Naive thymus-derived CD4-positive, alpha-beta T cell (primary cell): ENCODE measurements around the gene SH3RF3. TPM values are rescaled to one million over a fixed set of nuclear protein-coding genes. Genes with fewer than 3 reads are reported as not detected.

Source experiments
- ATAC-seq: fragments of 150-1000 bp; cut with Tn5 transposase; 2 replicates; pipeline ENCODE4 v1.10.0; 2021; ENCODE audit warnings: mild to moderate bottlenecking, moderate library complexity
- CTCF ChIA-PET: fragments of 350-600 bp; sonication (Branson Sonifier 250); formaldehyde crosslinking; loops from one replicate; lab custom pipeline; 2021; ENCODE audit warnings: antibody characterized with exemption; lab: Charles Lee
- POLR2A ChIA-PET: fragments of 350-600 bp; sonication (Branson Sonifier 250); formaldehyde crosslinking; loops from one replicate; lab custom pipeline; 2021; ENCODE audit warnings: antibody characterized with exemption, inconsistent platforms; lab: Charles Lee
- DNase-seq, 9 donors: peaks; one replicate each; pipeline versions ENCODE4 v3.0.0 to v3.0.0-alpha.2; 2020 to 2022; ENCODE audit warnings: mixed read lengths in 1 of 9
- H3K27ac ChIP-seq: one replicate; pipeline ENCODE4 v1.7.0; 2013; ENCODE audit warnings: mild to moderate bottlenecking, low read depth, low read length, moderate library complexity
- H3K27me3 ChIP-seq, 2 donors: one replicate each; pipeline ENCODE4 v1.7.0; 2013; ENCODE audit warnings: low read length in 2 of 2, mild to moderate bottlenecking in 2 of 2, moderate library complexity in 2 of 2; ENCODE audit not compliant: control insufficient read depth in 2 of 2, insufficient read depth in 2 of 2
- H3K36me3 ChIP-seq, 3 experiments: 1 replicate in 2 of 3; 2 replicates in 1 of 3; pipeline ENCODE4 v1.7.0; 2013; ENCODE audit warnings: low read length in 3 of 3, mild to moderate bottlenecking in 3 of 3, moderate library complexity in 1 of 3; ENCODE audit not compliant: insufficient read depth in 3 of 3, control insufficient read depth in 2 of 3
- H3K4me1 ChIP-seq, 2 donors: one replicate each; pipeline ENCODE4 v1.7.0; 2013; ENCODE audit warnings: low read length in 2 of 2, mild to moderate bottlenecking in 2 of 2, moderate library complexity in 1 of 2; ENCODE audit not compliant: control insufficient read depth in 2 of 2, insufficient read depth in 2 of 2
- H3K4me3 ChIP-seq: 2 replicates; pipeline ENCODE4 v1.7.0; 2013; ENCODE audit warnings: mild to moderate bottlenecking, low read length
- H3K9me3 ChIP-seq, 3 experiments: 1 replicate in 2 of 3; 2 replicates in 1 of 3; pipeline ENCODE4 v1.7.0; 2013; ENCODE audit warnings: low read length in 3 of 3; ENCODE audit not compliant: control insufficient read depth in 2 of 3
- H3K27ac Mint-ChIP-seq, 9 donors: one replicate each; pipeline ENCODE4 v1.8.0; 2020 to 2022; ENCODE audit warnings: mixed read lengths in 9 of 9, mild to moderate bottlenecking in 8 of 9, moderate library complexity in 5 of 9, inconsistent platforms in 2 of 9
- H3K27me3 Mint-ChIP-seq, 5 donors: one replicate each; pipeline ENCODE4 v1.8.0; 2021 to 2022; ENCODE audit warnings: mixed read lengths in 5 of 5, mild to moderate bottlenecking in 1 of 5
- H3K36me3 Mint-ChIP-seq, 5 donors: one replicate each; pipeline ENCODE4 v1.8.0; 2020 to 2022; ENCODE audit warnings: mixed read lengths in 5 of 5, mild to moderate bottlenecking in 3 of 5, inconsistent platforms in 1 of 5
- H3K4me1 Mint-ChIP-seq, 7 donors: one replicate each; pipeline ENCODE4 v1.8.0; 2020 to 2022; ENCODE audit warnings: mixed read lengths in 7 of 7, mild to moderate bottlenecking in 3 of 7, inconsistent platforms in 1 of 7
- H3K4me3 Mint-ChIP-seq, 10 donors: one replicate each; pipeline ENCODE4 v1.8.0; 2020 to 2022; ENCODE audit warnings: mild to moderate bottlenecking in 10 of 10, mixed read lengths in 10 of 10, moderate library complexity in 6 of 10, inconsistent platforms in 2 of 10
- H3K9me3 Mint-ChIP-seq, 11 donors: one replicate each; pipeline ENCODE4 v1.8.0; 2020 to 2022; ENCODE audit warnings: mixed read lengths in 11 of 11, mild to moderate bottlenecking in 4 of 11, inconsistent platforms in 1 of 11, moderate library complexity in 1 of 11
- intact Hi-C, 2 donors: fragments of 100-400 bp; cut with micrococcal nuclease; formaldehyde crosslinking; loops; one replicate each; pipeline ENCODE4 v1.15.1; 2023
- polyA plus RNA-seq, 2 donors: library from polyadenylated mRNA; unstranded; fragments of 300-500 nt; fragmentation: Illumina TruSeq; gene quantifications; one replicate each; pipeline ENCODE4 v1.2.3, GENCODE V29; 2021
- total RNA-seq, 6 experiments: library from RNA in 5 of 6; stranded (reverse) in 5 of 6; gene quantifications; 1 replicate in 5 of 6; 2 replicates in 1 of 6; pipeline ENCODE4 v1.2.3 and lab custom pipeline; 2021 to 2026

The SH3RF3 gene
- total and polyA plus RNA-seq, 7 experiments from 2014 or later: 0.19 to 11.5 (median 4.8) TPM

GRCh38 chr2:109510136-109511028, 381.4 kb downstream of the SH3RF3 start:
- Mint-ChIP-seq H3K4me1 (peaks cover 0 to 7% (median 4%) of the 10 kb centered on the region in 7 donors), H3K27me3 (no peaks in the 10 kb centered on the region), H3K4me3 (no peak overlapping the region), H3K9me3 (no peaks in the 10 kb centered on the region), H3K36me3 (no peaks in the 10 kb centered on the region), H3K27ac (peak overlapping the region in 4 of 9 donors; percentile 22 to 46 (median 44))
- Histone ChIP-seq H3K27ac (no peak overlapping the region), H3K4me1 (peaks cover 0 to 2% of the 10 kb centered on the region in 2 donors), H3K36me3 (no peaks in the 10 kb centered on the region), H3K27me3 (no peaks in the 10 kb centered on the region), H3K9me3 (no peaks in the 10 kb centered on the region), H3K4me3 (no peak overlapping the region)
- CTCF ChIA-PET: interaction anchor here (0.6 to 4.4 kb wide), 22 partner anchors 9 to 688 kb away, joined by 3 to 31 read pairs (median 3); partner anchors contain the start of gene SH3RF3
- DNase-seq: peak; percentile 56 to 83 (median 74)
- intact Hi-C loops: loop anchor here (1.0 to 10.0 kb wide), 8 partner anchors 161 to 723 kb away; partner anchors contain the start of gene CCDC138 (in 1 of the 2)
- ATAC-seq: peak; percentile 80
- POLR2A ChIA-PET: interaction anchor here (0.8 to 1.2 kb wide), 4 partner anchors 382 to 522 kb away, joined by 3 read pairs; partner anchors contain the start of gene EDAR

- ATAC-seq: no peak
- intact Hi-C loops: loop anchor here (5.0 to 10.0 kb wide), 2 partner anchors 166 to 724 kb away; partner anchors contain the start of gene CCDC138 (in 1 of the 2)
These were observed 382.2 kb downstream of the SH3RF3 start for GRCh38 chr2:109511168-109511567.

GRCh38 chr2:109512076-109512475, 383.1 kb downstream of the SH3RF3 start:
- CTCF ChIA-PET: interaction anchor here (1.2 kb wide), 1 partner anchor 383 kb away, joined by 3 read pairs; the partner anchor contains the start of gene SH3RF3
- no peaks in the 10 kb centered on the region for H3K27me3 Mint-ChIP-seq
- ATAC-seq (no peak), DNase-seq (no peak)
- H3K27ac Mint-ChIP-seq: peak overlapping the region in 1 of 9 donors; percentile 6
- H3K9me3 ChIP-seq: no peaks in the 10 kb centered on the region
- POLR2A ChIA-PET: no interaction called here
- no peaks in the 10 kb centered on the region for H3K9me3 Mint-ChIP-seq
- no peak overlapping the region for H3K27ac ChIP-seq
- H3K4me3 Mint-ChIP-seq: no peak overlapping the region
- peaks cover 0 to 7% (median 4%) of the 10 kb centered on the region in 7 donors for H3K4me1 Mint-ChIP-seq
- no peaks in the 10 kb centered on the region for H3K36me3 Mint-ChIP-seq
- no peaks in the 10 kb centered on the region for H3K36me3 ChIP-seq
- intact Hi-C loops: loop anchor here (5.0 to 10.0 kb wide), 2 partner anchors 167 to 725 kb away; partner anchors contain the start of gene CCDC138 (in 1 of the 2)
- H3K27me3 ChIP-seq: no peaks in the 10 kb centered on the region
- no peak overlapping the region for H3K4me3 ChIP-seq
- peaks cover 0 to 2% of the 10 kb centered on the region in 2 donors for H3K4me1 ChIP-seq

More at GRCh38 chr2:109511168-109511567, 382.2 kb downstream of the SH3RF3 start:
- no peaks in the 10 kb centered on the region for H3K36me3 Mint-ChIP-seq
- H3K4me1 Mint-ChIP-seq: peaks cover 0 to 7% (median 4%) of the 10 kb centered on the region in 7 donors
- H3K4me1 ChIP-seq: peaks cover 0 to 2% of the 10 kb centered on the region in 2 donors
- H3K4me3 Mint-ChIP-seq: no peak overlapping the region
- no peaks in the 10 kb centered on the region for H3K9me3 Mint-ChIP-seq
- H3K27me3 Mint-ChIP-seq: no peaks in the 10 kb centered on the region
- no peaks in the 10 kb centered on the region for H3K36me3 ChIP-seq
- no peak overlapping the region for H3K4me3 ChIP-seq
- H3K27me3 ChIP-seq: no peaks in the 10 kb centered on the region
- H3K27ac Mint-ChIP-seq: no peak overlapping the region
- POLR2A ChIA-PET: interaction anchor here (1.2 kb wide), 1 partner anchor 383 kb away, joined by 3 read pairs; no protein-coding TSS in a partner anchor
- DNase-seq: no peak
- no peak overlapping the region for H3K27ac ChIP-seq
- no peaks in the 10 kb centered on the region for H3K9me3 ChIP-seq
- CTCF ChIA-PET: interaction anchor here (0.7 to 1.1 kb wide), 4 partner anchors 9 to 582 kb away, joined by 3 to 4 read pairs (median 3); no protein-coding TSS in a partner anchor

GRCh38 chr2:109513230-109513629, 384.2 kb downstream of the SH3RF3 start:
- Mint-ChIP-seq H3K9me3 (no peaks in the 10 kb centered on the region), H3K4me1 (peaks cover 0 to 7% (median 4%) of the 10 kb centered on the region in 7 donors), H3K27ac (peak overlapping the region in 2 of 9 donors; percentile 14 to 83), H3K27me3 (no peaks in the 10 kb centered on the region), H3K4me3 (no peak overlapping the region), H3K36me3 (no peaks in the 10 kb centered on the region)
- Histone ChIP-seq H3K27ac (no peak overlapping the region), H3K36me3 (no peaks in the 10 kb centered on the region), H3K4me1 (peaks cover 0 to 2% of the 10 kb centered on the region in 2 donors), H3K27me3 (no peaks in the 10 kb centered on the region), H3K9me3 (no peaks in the 10 kb centered on the region), H3K4me3 (no peak overlapping the region)
- ChIA-PET POLR2A (no interaction called here), CTCF (interaction anchor here (0.7 kb wide), 1 partner anchor 385 kb away, joined by 3 read pairs; no protein-coding TSS in a partner anchor)
- intact Hi-C loops: loop anchor here (5.0 to 10.0 kb wide), 2 partner anchors 168 to 726 kb away; partner anchors contain the start of gene CCDC138 (in 1 of the 2)
- no peak for DNase-seq
- ATAC-seq: peak; percentile 12

- CTCF ChIA-PET: interaction anchor here (0.7 kb wide), 1 partner anchor 386 kb away, joined by 3 read pairs; no protein-coding TSS in a partner anchor
- Mint-ChIP-seq H3K9me3 (no peaks in the 10 kb centered on the region), H3K4me1 (peaks cover 0 to 7% (median 4%) of the 10 kb centered on the region in 7 donors), H3K27ac (peak overlapping the region in 1 of 9 donors; percentile 83), H3K36me3 (no peaks in the 10 kb centered on the region), H3K27me3 (no peaks in the 10 kb centered on the region), H3K4me3 (no peak overlapping the region)
- POLR2A ChIA-PET: interaction anchor here (0.7 kb wide), 1 partner anchor 570 kb away, joined by 3 read pairs; no protein-coding TSS in a partner anchor
- peak; percentile 3 for ATAC-seq
- no peak for DNase-seq
- no peaks in the 10 kb centered on the region for H3K9me3 ChIP-seq
- no peak overlapping the region for H3K4me3 ChIP-seq
- peaks cover 0 to 2% of the 10 kb centered on the region in 2 donors for H3K4me1 ChIP-seq
- H3K36me3 ChIP-seq: no peaks in the 10 kb centered on the region
- intact Hi-C loops: loop anchor here (5.0 to 10.0 kb wide), 2 partner anchors 169 to 727 kb away; partner anchors contain the start of gene CCDC138 (in 1 of the 2)
- H3K27ac ChIP-seq: no peak overlapping the region
- no peaks in the 10 kb centered on the region for H3K27me3 ChIP-seq
These were observed 385.0 kb downstream of the SH3RF3 start for GRCh38 chr2:109513749-109514588.
